Left cardiac atrium (tissue), 4 donors: ENCODE data around the gene EML5. TPM values are rescaled to one million over a fixed set of nuclear protein-coding genes. Genes with fewer than 3 reads are reported as not detected.

ENCODE experiments used
- ATAC-seq, 2 donors: fragments of 200-7000 bp; cut with Tn5 transposase; one replicate each; pipeline ENCODE4 v1.9.1; 2020; ENCODE audit warnings: mild to moderate bottlenecking in 2 of 2, moderate library complexity in 2 of 2
- DNase-seq: peaks from one replicate; pipeline ENCODE4 v3.0.0-alpha.2; 2020
- intact Hi-C, 2 donors: fragments of 100-400 bp; cut with DNase I; formaldehyde crosslinking; loops; one replicate each; pipeline versions ENCODE4 v1.14.1 to v1.15.1; 2022 to 2023
- total RNA-seq, 2 donors: library from RNA; stranded (reverse); fragmentation: NEBNext Ultra II Directional; extraction: Animal tissue kit (Norgen Biotek cat#: 25700); gene quantifications; one replicate each; pipeline ENCODE4 v1.2.1, GENCODE V29; 2021
- donor health status: DM: no; HTN: yes; CAD: no.
- donor health status: DM: no; HTN: yes; CAD: no; lungs with severe emphysema.
- donor health status: DM: yes; HTN: yes; CAD: no.
- donor health status: Dilated cardiomyopathy.

The EML5 gene
- total RNA-seq, 2 donors from 2014 or later = 0.56 to 0.84 TPM

DNA sequence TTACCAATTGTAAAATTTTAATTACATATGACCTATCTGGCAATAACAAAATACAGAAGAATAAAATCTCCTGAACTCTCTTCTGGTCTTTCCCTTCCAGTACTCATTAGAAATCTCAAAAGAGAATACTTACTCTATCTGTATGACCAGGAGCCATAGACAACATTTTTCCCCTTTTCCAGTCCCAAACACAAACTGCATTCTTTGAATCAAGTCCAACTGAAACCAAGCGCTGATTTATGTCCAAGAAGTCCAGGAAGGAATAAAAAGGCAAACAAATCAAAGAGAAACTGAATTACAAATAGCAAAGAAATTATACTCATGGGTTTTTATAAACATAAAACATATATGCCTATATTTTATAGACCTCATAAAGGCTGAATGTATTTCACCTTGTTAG lies 46.7 kb downstream of the EML5 start:
- ATAC-seq = no peak
- intact Hi-C loops = no loop called here
- no peak for DNase-seq

DNA sequence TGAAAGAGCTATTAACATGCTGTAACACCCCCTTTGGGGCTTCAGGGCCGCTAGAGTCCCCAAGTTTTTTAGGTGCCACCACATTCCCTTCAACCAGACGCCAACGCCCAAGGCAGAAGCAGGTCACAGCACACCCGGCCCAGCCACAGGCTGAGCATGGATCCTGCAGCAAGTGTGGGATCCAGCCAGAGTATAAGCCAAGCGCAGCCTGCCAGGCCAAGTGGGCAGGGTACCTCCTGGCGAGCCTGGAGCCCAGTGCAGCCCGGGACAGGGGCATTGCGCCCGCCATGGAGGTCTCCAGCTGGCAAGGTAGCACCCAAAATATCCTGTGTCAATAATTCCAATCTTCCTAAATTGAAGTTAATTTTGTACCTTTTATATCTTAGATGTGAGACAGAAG lies 55.5 kb downstream of the EML5 start:
- intact Hi-C loops = no loop called here
- ATAC-seq (no peak), DNase-seq (no peak)

DNA sequence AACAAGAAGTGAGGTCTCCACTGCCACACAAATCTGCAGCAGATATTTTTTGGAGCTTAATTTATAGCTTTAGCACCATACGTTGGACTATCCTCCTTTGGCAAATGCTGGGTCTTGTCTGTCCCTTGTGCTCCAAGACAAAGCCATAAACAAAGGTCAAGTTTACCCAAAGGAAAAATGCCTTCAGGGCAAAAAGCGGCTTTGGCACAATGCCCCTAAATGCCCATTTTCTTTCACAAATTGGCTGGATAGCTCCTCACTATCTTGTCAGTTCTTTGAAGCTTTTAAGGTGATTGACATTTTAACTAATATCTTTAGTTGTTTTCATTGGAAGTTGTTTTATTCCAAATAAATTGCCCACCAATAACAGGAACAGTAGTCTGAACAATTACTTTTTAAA lies 59.6 kb downstream of the EML5 start:
- no peak for ATAC-seq
- intact Hi-C loops = no loop called here

DNA sequence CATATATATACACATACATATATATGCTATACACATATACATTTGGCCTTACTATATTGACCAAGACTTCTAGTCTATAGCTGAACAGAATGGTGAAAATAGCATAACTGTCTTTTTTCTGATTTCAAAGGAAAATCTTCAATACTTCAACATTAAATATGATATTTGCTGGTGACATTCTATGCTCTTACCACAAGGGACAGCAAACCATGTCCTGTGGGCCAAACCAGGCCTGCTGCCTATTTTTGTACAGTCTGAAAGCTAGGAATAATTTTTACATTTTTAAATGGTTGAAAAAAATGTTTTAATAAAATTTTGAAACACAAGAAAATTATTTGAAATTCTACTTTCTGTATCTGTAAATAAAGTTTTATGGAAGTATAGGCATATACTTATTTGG lies 63.6 kb downstream of the EML5 start:
- DNase-seq (no peak), ATAC-seq (no peak)
- intact Hi-C loops = no loop called here

More for the DNA sequence above, 59.6 kb downstream of the EML5 start:
- DNase-seq = no peak

- ATAC-seq (no peak), DNase-seq (no peak)
- intact Hi-C loops = no loop called here
Observed at GRCh38 chr14:88727057-88727456, 65.7 kb downstream of the EML5 start.

GRCh38 chr14:88710709-88711108 lies 82.0 kb downstream of the EML5 start:
- intact Hi-C loops = no loop called here
- ATAC-seq (no peak), DNase-seq (no peak)

GRCh38 chr14:88707088-88707487 lies 85.7 kb downstream of the EML5 start:
- intact Hi-C loops = no loop called here
- ATAC-seq (no peak), DNase-seq (no peak)

- intact Hi-C loops = no loop called here
- no peak for ATAC-seq
- no peak for DNase-seq
Observed at GRCh38 chr14:88706425-88706824, 86.3 kb downstream of the EML5 start.

- no peak for DNase-seq
- no peak for ATAC-seq
- intact Hi-C loops = no loop called here
Observed at GRCh38 chr14:88698651-88699050, 94.1 kb downstream of the EML5 start.

- DNase-seq = no peak
- intact Hi-C loops = no loop called here
- no peak for ATAC-seq
Observed at GRCh38 chr14:88695870-88696269, 96.9 kb downstream of the EML5 start.

DNA sequence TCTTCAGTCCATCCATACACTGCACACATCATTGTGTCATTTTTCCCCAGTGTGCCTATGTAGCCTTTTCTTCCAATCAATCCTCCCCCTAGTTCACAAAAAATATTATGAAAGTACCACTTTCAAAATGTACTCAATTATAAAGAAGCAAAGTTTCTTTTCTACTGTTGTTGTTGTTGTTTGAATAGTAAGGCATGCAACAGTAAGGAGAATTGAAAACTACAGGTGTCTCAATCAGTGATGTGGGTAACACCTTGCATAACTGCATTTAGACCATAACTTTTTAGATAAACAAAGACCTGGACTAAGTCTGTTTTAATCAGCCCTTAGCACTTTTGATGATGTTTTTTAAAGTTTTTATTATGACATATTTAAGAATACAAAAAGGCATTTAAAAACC lies 104.4 kb downstream of the EML5 start:
- DNase-seq (no peak), ATAC-seq (no peak)
- intact Hi-C loops = no loop called here

DNA sequence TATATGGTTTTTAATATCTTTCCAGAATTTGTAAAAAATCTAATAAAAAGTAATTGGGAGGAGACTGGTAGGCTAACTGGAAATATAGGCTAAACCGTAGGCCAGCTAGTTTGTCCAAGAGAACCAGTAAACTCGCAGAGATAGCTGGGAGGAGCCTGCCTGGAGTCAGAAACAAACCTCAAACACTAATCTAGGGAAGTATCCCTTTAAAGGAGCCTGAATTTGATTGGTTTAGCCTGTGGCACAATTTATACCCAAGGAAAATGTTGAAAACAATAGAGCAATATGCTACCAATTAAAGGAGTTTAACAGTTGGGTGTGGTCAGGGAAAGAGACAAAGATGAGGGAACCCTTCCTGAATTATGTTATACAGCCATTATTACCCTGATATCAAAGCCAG lies 109.6 kb downstream of the EML5 start:
- DNase-seq (no peak), ATAC-seq (no peak)
- intact Hi-C loops = no loop called here

- DNase-seq = no peak
- ATAC-seq = peak in 1 of 2 donors; percentile 66
- intact Hi-C loops = no loop called here
Observed at GRCh38 chr14:88682495-88683114, 110.1 kb downstream of the EML5 start.

DNA sequence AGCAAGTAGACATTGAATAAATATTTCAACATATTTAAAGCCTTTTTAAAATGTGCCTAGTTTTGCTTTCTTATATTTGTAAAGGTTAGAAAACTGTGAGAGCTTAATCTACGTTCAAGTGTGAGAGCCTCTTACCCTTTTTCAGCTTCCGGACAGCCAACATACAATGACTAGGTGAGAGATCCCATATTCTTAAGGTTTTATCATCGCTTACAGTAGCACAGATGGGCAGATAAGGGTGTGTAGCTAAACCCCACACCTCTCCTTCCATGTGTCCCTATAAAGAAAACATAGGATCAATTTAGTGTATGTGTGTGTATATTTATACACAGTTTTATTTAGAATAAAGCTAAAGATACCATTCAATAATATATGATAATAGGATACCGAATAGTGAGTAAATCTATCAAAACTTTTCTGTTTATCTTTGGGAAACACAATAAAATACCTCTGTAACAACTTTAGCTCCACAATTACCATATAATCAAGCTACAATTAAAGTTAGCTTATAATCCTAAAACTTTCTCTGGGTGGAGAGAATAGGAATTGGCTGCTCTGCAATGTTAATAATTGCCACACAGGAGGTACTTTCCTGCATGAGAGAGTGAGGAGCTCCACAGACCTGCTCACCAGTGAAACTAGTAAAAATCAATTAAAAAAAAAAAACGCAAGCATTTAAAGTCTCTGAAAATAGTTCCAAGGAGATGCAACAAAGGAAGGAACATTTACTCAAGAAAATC lies 110.8 kb downstream of the EML5 start:
- intact Hi-C loops = no loop called here
- ATAC-seq (no peak), DNase-seq (no peak)

- DNase-seq (no peak), ATAC-seq (no peak)
- intact Hi-C loops = loop anchor here (10.0 kb wide), 2 partner anchors 195 to 1245 kb away; no protein-coding TSS in a partner anchor
Observed at GRCh38 chr14:88669346-88669745, 123.4 kb downstream of the EML5 start.

GRCh38 chr14:88668448-88669116 lies 124.2 kb downstream of the EML5 start:
- no peak for ATAC-seq
- intact Hi-C loops = loop anchor here (10.0 kb wide), 2 partner anchors 196 to 1246 kb away; no protein-coding TSS in a partner anchor
- DNase-seq = no peak

DNA sequence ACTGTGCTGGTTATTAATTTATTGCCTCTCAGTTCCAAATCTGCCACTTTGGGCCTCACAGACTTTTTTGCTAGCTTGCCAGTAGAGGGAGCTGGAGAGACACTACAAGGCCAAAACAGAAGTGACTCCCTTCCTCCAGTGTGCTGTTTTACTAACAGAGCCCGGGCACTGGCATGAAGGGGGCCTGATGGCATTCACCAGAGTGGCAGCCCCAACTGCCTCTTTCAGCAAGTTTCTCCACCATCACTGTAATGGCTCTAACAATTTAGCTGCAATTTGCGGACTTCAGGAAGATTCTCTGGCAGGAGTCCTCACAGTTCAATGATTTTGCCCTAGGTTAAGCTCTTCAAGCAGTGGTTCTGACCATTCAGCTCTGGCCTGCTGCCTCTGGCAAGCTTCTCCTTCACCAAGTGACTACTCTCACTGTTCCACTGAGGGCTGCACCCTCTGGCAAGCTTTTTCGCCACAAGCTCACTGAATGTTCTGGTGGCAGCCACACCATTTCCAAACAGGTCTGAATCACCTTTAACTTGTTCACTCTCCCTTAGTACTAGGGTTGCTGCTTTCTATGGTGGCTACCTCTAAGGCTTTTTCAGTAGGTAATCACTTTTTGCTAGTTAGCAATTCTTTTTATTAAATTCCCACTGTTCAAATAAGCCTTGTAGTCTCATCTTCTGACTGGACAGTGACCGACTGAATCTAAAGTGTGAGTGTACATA lies 125.0 kb downstream of the EML5 start:
- DNase-seq (no peak), ATAC-seq (peak; percentile 79 to 82)
- intact Hi-C loops = loop anchor here (10.0 kb wide), 2 partner anchors 197 to 1247 kb away; no protein-coding TSS in a partner anchor

- DNase-seq (no peak), ATAC-seq (no peak)
- intact Hi-C loops = loop anchor here (10.0 kb wide), 2 partner anchors 205 to 1255 kb away; no protein-coding TSS in a partner anchor
Observed at GRCh38 chr14:88660056-88660455, 132.7 kb downstream of the EML5 start.

GRCh38 chr14:88639221-88639620 lies 153.5 kb downstream of the EML5 start:
- ATAC-seq (no peak), DNase-seq (no peak)
- intact Hi-C loops = no loop called here

DNA sequence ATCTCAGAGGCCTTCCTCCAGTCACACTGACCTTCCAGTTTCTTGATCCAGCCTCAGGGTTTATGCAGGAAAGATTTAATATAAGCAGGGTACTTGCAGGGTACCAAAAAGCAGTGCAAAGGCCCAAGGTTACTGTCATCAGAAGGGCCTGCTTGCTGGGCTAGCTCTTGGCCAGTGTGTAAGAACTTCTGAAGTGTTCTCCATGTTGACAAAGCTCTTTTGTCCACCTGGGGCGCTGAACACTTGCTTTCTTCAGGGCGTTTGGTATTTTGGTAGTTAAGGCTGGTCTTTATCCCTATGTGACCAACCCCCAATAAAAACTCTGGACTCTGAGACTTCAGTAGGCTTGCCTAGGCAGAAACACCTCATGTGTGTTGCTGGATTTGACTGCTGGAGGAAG lies 160.2 kb downstream of the EML5 start:
- no peak for ATAC-seq
- intact Hi-C loops = no loop called here
- DNase-seq = no peak
